Tibial nerve (tissue), 4 donors: ENCODE results near the gene RNF114.

Experiments
- EP300 ChIP-seq, 2 donors: sonication (generic); formaldehyde crosslinking; IDR thresholded peaks; one replicate each; pipeline ENCODE4 v1.6.1; 2017; ENCODE audit warnings: antibody characterized with exemption in 2 of 2, mild to moderate bottlenecking in 1 of 2
- TF ChIP-seq, protein P1 (sequence below), 5 experiments: fragments of 200-600 bp in 3 of 5; fragments of 450-650 bp in 2 of 5; sonication (generic) in 3 of 5; IDR thresholded peaks; one replicate each; pipeline ENCODE4 v1.5.1; 2016 to 2019; ENCODE audit warnings: antibody characterized with exemption in 5 of 5, mild to moderate bottlenecking in 3 of 5, moderate library complexity in 2 of 5

- TF ChIP-seq, protein P1, sequence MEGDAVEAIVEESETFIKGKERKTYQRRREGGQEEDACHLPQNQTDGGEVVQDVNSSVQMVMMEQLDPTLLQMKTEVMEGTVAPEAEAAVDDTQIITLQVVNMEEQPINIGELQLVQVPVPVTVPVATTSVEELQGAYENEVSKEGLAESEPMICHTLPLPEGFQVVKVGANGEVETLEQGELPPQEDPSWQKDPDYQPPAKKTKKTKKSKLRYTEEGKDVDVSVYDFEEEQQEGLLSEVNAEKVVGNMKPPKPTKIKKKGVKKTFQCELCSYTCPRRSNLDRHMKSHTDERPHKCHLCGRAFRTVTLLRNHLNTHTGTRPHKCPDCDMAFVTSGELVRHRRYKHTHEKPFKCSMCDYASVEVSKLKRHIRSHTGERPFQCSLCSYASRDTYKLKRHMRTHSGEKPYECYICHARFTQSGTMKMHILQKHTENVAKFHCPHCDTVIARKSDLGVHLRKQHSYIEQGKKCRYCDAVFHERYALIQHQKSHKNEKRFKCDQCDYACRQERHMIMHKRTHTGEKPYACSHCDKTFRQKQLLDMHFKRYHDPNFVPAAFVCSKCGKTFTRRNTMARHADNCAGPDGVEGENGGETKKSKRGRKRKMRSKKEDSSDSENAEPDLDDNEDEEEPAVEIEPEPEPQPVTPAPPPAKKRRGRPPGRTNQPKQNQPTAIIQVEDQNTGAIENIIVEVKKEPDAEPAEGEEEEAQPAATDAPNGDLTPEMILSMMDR (IDR thresholded peaks at IDR 0.05), result peak in 3 of 5 experiments; percentile 8 to 21 (median 16)
- no peak for TF ChIP-seq EP300 (IDR thresholded peaks at IDR 0.05)
Observed at GRCh38 chr20:49909499-49910339, 26.5 kb upstream of the RNF114 start.
